ENCODE measurements around the gene GTSE1.

DNA sequence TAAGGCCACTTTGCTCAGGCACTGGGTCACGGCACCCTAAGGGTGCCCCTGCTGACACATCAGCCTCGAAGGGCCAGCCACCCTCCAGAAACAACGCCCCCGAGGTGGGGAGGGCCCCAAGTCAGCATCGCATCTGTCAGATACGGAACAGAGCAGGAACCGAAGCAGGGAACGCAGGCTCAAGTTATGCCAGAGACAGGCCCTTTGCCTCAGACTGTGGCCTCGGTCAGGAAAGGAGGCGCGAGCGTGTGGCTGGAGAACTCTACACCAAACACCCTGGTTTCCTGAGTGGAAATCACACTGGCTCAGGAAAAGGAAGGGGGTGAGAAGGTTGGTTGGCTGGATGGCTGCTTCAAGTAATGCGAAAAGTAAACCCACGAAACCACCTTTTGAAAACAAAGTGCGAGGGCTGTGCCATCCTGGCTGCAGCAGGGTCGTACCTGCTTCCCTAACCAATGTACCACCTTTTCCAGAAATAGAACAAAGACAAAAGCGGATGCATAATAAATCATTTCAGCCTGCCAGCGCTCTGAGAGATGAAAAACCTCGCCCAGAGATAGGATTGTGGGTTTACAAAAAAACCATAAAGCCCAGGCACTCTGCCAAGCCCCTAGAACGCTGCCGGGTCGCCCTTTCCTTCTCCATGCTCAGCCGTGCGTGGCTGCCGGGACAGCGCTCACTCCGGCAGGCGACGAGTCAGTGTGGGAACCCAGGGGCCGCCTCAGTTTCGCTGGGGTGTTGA is 77.4 kb downstream of the GTSE1 start:
- TF ChIP-seq, protein P1, sequence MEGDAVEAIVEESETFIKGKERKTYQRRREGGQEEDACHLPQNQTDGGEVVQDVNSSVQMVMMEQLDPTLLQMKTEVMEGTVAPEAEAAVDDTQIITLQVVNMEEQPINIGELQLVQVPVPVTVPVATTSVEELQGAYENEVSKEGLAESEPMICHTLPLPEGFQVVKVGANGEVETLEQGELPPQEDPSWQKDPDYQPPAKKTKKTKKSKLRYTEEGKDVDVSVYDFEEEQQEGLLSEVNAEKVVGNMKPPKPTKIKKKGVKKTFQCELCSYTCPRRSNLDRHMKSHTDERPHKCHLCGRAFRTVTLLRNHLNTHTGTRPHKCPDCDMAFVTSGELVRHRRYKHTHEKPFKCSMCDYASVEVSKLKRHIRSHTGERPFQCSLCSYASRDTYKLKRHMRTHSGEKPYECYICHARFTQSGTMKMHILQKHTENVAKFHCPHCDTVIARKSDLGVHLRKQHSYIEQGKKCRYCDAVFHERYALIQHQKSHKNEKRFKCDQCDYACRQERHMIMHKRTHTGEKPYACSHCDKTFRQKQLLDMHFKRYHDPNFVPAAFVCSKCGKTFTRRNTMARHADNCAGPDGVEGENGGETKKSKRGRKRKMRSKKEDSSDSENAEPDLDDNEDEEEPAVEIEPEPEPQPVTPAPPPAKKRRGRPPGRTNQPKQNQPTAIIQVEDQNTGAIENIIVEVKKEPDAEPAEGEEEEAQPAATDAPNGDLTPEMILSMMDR (IDR thresholded peaks at IDR 0.05): no peak
- TF ChIP-seq ZFX (IDR thresholded peaks at IDR 0.05; ENCODE audit: borderline replicate concordance): no peak
